H1 (cell line): ENCODE results near the gene SCO2. TPM values are rescaled to one million over a fixed set of nuclear protein-coding genes. Genes with fewer than 3 reads are reported as not detected.
"Not testable (repeated sequence)": the region's sequence is repeated elsewhere in the genome, so short reads cannot be mapped to it uniquely, and the experiment has no call there.

Experiments
- CTCF ChIA-PET: fragments of 300-600 bp; sonication (Branson Sonifier 250); formaldehyde crosslinking; loops from one replicate; lab custom pipeline; 2021; ENCODE audit not compliant: partially characterized antibody; lab: Charles Lee
- POLR2A ChIA-PET: fragments of 300-600 bp; sonication (Branson Sonifier 250); formaldehyde crosslinking; loops from one replicate; lab custom pipeline; 2021; ENCODE audit warnings: inconsistent platforms; ENCODE audit not compliant: partially characterized antibody; lab: Charles Lee
- DNase-seq, 2 experiments: peaks; one replicate each; pipeline versions ENCODE4 v3.0.0 to v3.0.0-alpha.2; 2010 to 2022; ENCODE audit warnings: low spot score in 2 of 2, low read depth in 1 of 2, mixed read lengths in 1 of 2
- FAIRE-seq: peaks from 2 replicates; lab custom pipeline; 2011; peaks lifted over from hg19 to GRCh38; lab: Jason Lieb, UNC
- H2AFZ ChIP-seq: 2 replicates; pipeline ENCODE4 v1.8.1; 2012; ENCODE audit warnings: low read length, inconsistent platforms
- H2AK5ac ChIP-seq: 2 replicates; pipeline ENCODE4 v1.6.1; 2013; ENCODE audit warnings: low read depth, low read length
- H2BK120ac ChIP-seq: replicated peaks from 2 replicates; pipeline ENCODE3; 2013; ENCODE audit warnings: low read depth, low read length, inconsistent platforms
- H2BK12ac ChIP-seq: 2 replicates; pipeline ENCODE4 v1.6.1; 2013; ENCODE audit warnings: low read depth, low read length
- H2BK15ac ChIP-seq: 2 replicates; pipeline ENCODE4 v1.6.1; 2013; ENCODE audit warnings: low read length
- H2BK20ac ChIP-seq: 2 replicates; pipeline ENCODE4 v1.6.1; 2013; ENCODE audit warnings: low read length
- H2BK5ac ChIP-seq: 2 replicates; pipeline ENCODE4 v1.6.1; 2013; ENCODE audit warnings: low read depth, low read length
- H3K14ac ChIP-seq: 2 replicates; pipeline ENCODE4 v1.6.1; 2013; ENCODE audit warnings: inconsistent platforms; ENCODE audit not compliant: insufficient read length
- H3K18ac ChIP-seq: 2 replicates; pipeline ENCODE4 v1.6.1; 2013; ENCODE audit warnings: low read length; ENCODE audit errors: extremely low read depth
- H3K23ac ChIP-seq: 2 replicates; pipeline ENCODE4 v1.6.1; 2013; ENCODE audit warnings: inconsistent platforms; ENCODE audit not compliant: insufficient read length
- H3K23me2 ChIP-seq: 2 replicates; pipeline ENCODE4 v1.6.1; 2013; ENCODE audit warnings: low read depth, low read length
- H3K27ac ChIP-seq: 2 replicates; pipeline ENCODE4 v1.6.1; 2011; ENCODE audit warnings: low read depth, low read length, inconsistent platforms
- H3K27me3 ChIP-seq, 4 experiments: replicated peaks in 1 of 4; 1 replicate in 1 of 4; 2 replicates in 3 of 4; pipeline versions ENCODE4 v1.6.1 to v1.8.1; 2011 to 2013; ENCODE audit warnings: low read length in 3 of 4, mild to moderate bottlenecking in 3 of 4, inconsistent platforms in 2 of 4, mixed read lengths in 2 of 4, moderate library complexity in 1 of 4; ENCODE audit not compliant: control insufficient read depth in 3 of 4, insufficient read depth in 3 of 4; ENCODE audit errors: extremely low read depth in 1 of 4
- H3K36me3 ChIP-seq, 4 experiments: 2 replicates each; pipeline versions ENCODE4 v1.6.1 to v1.8.1; 2011 to 2013; ENCODE audit warnings: mild to moderate bottlenecking in 4 of 4, low read length in 3 of 4, moderate library complexity in 2 of 4, control low read depth in 1 of 4, inconsistent platforms in 1 of 4; ENCODE audit not compliant: insufficient read depth in 4 of 4, control insufficient read depth in 2 of 4
- H3K4ac ChIP-seq: replicated peaks from 2 replicates; pipeline ENCODE3; 2013; ENCODE audit warnings: low read length, low read depth, mixed read lengths, inconsistent platforms; ENCODE audit not compliant: insufficient read length
- H3K4me1 ChIP-seq, 4 experiments: replicated peaks in 1 of 4; 1 replicate in 1 of 4; 2 replicates in 3 of 4; pipeline versions ENCODE4 v1.6.1 to v1.8.1; 2011 to 2013; ENCODE audit warnings: low read length in 3 of 4, inconsistent platforms in 2 of 4, mixed read lengths in 1 of 4; ENCODE audit not compliant: insufficient read depth in 4 of 4, control insufficient read depth in 3 of 4
- H3K4me2 ChIP-seq, 2 experiments: 2 replicates each; pipeline versions ENCODE4 v1.6.1 to v1.8.1; 2011 to 2013; ENCODE audit warnings: low read depth in 2 of 2, low read length in 2 of 2, control low read depth in 1 of 2, inconsistent platforms in 1 of 2, mild to moderate bottlenecking in 1 of 2; ENCODE audit not compliant: insufficient read depth in 1 of 2
- H3K4me3 ChIP-seq, 4 experiments: fragments of 200-600, 300-600 bp in 1 of 4; sonication (generic), shearing (Covaris generic), sonication (Bioruptor Twin) in 1 of 4; 2 replicates each; pipeline versions ENCODE4 v1.5.1 to v1.8.1; 2011 to 2016; ENCODE audit warnings: low read length in 4 of 4, low read depth in 3 of 4, control low read depth in 2 of 4, inconsistent platforms in 2 of 4, mild to moderate bottlenecking in 2 of 4, mixed read lengths in 1 of 4, moderate library complexity in 1 of 4; ENCODE audit not compliant: insufficient read depth in 2 of 4; ENCODE audit errors: extremely low read depth in 1 of 4
- H3K56ac ChIP-seq: replicated peaks from 2 replicates; pipeline ENCODE3; 2013; ENCODE audit warnings: low read depth, mild to moderate bottlenecking, mixed read lengths, low read length, inconsistent platforms; ENCODE audit not compliant: insufficient read length
- H3K79me1 ChIP-seq: 2 replicates; pipeline ENCODE4 v1.6.1; 2013; ENCODE audit warnings: low read depth, low read length, control low read depth
- H3K79me2 ChIP-seq, 2 experiments: 2 replicates each; pipeline versions ENCODE4 v1.6.1 to v1.8.1; 2012 to 2013; ENCODE audit warnings: low read length in 2 of 2, mild to moderate bottlenecking in 2 of 2, inconsistent platforms in 1 of 2; ENCODE audit not compliant: insufficient read depth in 2 of 2, control insufficient read depth in 1 of 2
- H3K9ac ChIP-seq, 4 experiments: replicated peaks in 1 of 4; 1 replicate in 1 of 4; 2 replicates in 3 of 4; pipeline versions ENCODE4 v1.6.1 to v1.8.1; 2011 to 2013; ENCODE audit warnings: low read depth in 3 of 4, low read length in 3 of 4, control low read depth in 2 of 4, mild to moderate bottlenecking in 2 of 4, moderate library complexity in 2 of 4, inconsistent platforms in 1 of 4; ENCODE audit errors: extremely low read depth in 1 of 4
- H3K9me3 ChIP-seq, 2 experiments: 2 replicates each; pipeline versions ENCODE4 v1.6.1 to v1.8.1; 2012 to 2013; ENCODE audit warnings: mild to moderate bottlenecking in 2 of 2, moderate library complexity in 2 of 2, control low read depth in 1 of 2, inconsistent platforms in 1 of 2, low read depth in 1 of 2, low read length in 1 of 2, mixed read lengths in 1 of 2; ENCODE audit not compliant: insufficient read depth in 2 of 2
- H4K20me1 ChIP-seq, 2 experiments: replicated peaks in 1 of 2; 2 replicates each; pipeline versions ENCODE3 to v1.8.1; 2011 to 2013; ENCODE audit warnings: inconsistent platforms in 2 of 2, low read length in 2 of 2, mild to moderate bottlenecking in 1 of 2; ENCODE audit not compliant: insufficient read depth in 2 of 2, control insufficient read depth in 1 of 2
- H4K5ac ChIP-seq: 2 replicates; pipeline ENCODE4 v1.6.1; 2013; ENCODE audit warnings: low read length, low read depth, mixed read lengths, inconsistent platforms; ENCODE audit not compliant: insufficient read length
- H4K8ac ChIP-seq: 2 replicates; pipeline ENCODE4 v1.8.0; 2013; ENCODE audit warnings: mild to moderate bottlenecking, moderate library complexity, low read length, inconsistent platforms; ENCODE audit not compliant: insufficient read depth; ENCODE audit errors: extremely low read depth
- H4K91ac ChIP-seq: replicated peaks from 2 replicates; pipeline ENCODE3; 2013; ENCODE audit warnings: low read length, mixed read lengths, inconsistent platforms; ENCODE audit not compliant: insufficient read length
- JUND ChIP-seq: IDR thresholded peaks from 2 replicates; pipeline ENCODE4 v1.6.1; 2011; ENCODE audit warnings: mild to moderate bottlenecking, improper control_type of control experiment, low read length
- TEAD4 ChIP-seq: IDR thresholded peaks from 2 replicates; pipeline ENCODE4 v1.6.1; 2012; ENCODE audit warnings: low read depth, low read length, inconsistent platforms, mixed read lengths
- WGBS, 2 experiments: shearing (Covaris generic) in 1 of 2; methylation state at CpG; one replicate each; pipeline versions ENCODE4 v1.1.6 to v1.1.7; 2013 to 2015; ENCODE audit warnings: low lambda C conversion rate in 2 of 2, mixed read lengths in 2 of 2, inconsistent platforms in 1 of 2, low coverage in 1 of 2, missing lambda C conversion rate in 1 of 2; ENCODE audit not compliant: insufficient replicate concordance in 2 of 2, insufficient coverage in 1 of 2, insufficient read length in 1 of 2; ENCODE audit errors: extremely low coverage in 1 of 2, missing lambda C conversion rate in 1 of 2; 5-methylcytosine and 5-hydroxymethylcytosine counted together
- polyA plus RNA-seq, 7 experiments: library from polyadenylated mRNA; depleted of rRNA in 3 of 7; stranded (reverse) in 5 of 7; unstranded in 2 of 7; fragments of >200 nt in 5 of 7; fragments of 200-250 nt in 2 of 7; gene quantifications; 1 replicate in 5 of 7; 2 replicates in 1 of 7; 4 replicates in 1 of 7; pipeline versions ENCODE4 v1.2.1 to v1.2.3, GENCODE V29; 2011 to 2013; ENCODE audit warnings: missing spikeins in 2 of 7, mixed read lengths in 2 of 7
- total RNA-seq: library from RNA; stranded (reverse); fragmentation: NEBNext Ultra II Directional; extraction: Animal tissue kit (Norgen Biotek cat#: 25700); gene quantifications from 2 replicates; pipeline ENCODE4 v1.2.1, GENCODE V29; 2021

The SCO2 gene
- total and polyA plus RNA-seq, 2 of the 8 experiments (the other 6 are each of a cell fraction or from before 2014, with no cell fraction given), result 2.0 TPM; not detected in 1

DNA sequence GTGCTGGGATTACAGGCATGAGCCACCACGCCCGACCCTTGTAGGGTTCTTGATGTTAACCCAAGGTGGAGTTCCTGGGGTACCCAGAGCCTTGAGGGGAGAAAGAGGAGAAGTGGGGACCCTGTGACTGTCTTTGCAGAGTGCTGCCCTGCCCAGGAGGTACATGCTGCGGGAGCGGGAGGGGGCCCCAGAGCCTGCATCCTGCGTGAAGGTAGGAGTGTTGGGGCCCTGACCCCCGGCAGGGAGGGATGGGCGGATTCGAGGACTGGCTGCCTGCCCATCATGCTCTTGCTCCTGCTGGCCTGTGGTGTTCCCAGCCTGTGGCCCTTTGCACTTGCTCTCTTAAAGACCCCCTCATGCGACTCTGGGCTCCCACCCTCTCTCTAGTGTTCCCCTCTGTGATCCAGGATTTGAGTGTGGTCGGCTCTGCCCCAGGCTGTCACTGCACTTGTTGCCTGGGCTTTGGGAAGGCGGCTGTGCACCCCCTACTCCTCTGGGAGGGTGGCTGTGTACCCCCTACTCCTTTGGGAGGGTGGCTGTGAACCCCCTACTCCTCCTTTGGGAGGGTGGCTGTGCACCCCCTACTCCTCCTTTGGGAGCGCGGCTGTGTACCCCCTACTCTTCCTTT is 4.5 kb downstream of the SCO2 start (continued):
- TF ChIP-seq TEAD4 (no peak), JUND (no peak)

DNA sequence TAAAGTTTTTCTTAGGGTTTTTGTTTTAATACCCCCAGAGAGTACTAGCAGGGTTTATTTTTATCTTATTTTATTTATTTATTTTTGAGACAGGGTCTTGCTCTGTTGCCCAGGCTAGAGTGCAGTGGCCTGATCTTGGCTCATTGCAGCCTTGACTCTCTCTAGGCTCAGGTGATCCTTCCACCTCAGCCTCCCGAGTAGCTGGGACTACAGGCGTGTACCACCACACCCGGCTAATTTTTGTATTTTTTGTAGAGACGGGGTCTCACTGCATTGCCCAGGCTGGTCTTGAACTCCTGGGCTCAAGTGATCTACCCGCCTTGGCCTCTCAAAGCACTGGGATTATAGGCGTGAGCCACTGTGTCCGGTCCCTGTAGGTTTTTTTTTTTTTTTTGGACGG is 5.2 kb downstream of the SCO2 start:
- H4K5ac ChIP-seq, H3K4me2 ChIP-seq, H3K23me2 ChIP-seq, H3K9me3 ChIP-seq, H3K79me1 ChIP-seq, H3K4ac ChIP-seq, H3K79me2 ChIP-seq, H2BK20ac ChIP-seq, H3K27me3 ChIP-seq, FAIRE-seq, H2BK15ac ChIP-seq, H4K91ac ChIP-seq, H2BK5ac ChIP-seq, H3K27ac ChIP-seq, H2BK12ac ChIP-seq, CTCF ChIA-PET, H2AK5ac ChIP-seq, H3K23ac ChIP-seq, H3K14ac ChIP-seq, H2BK120ac ChIP-seq, POLR2A ChIA-PET, H3K4me3 ChIP-seq, H3K4me1 ChIP-seq, H4K8ac ChIP-seq, H2AFZ ChIP-seq, DNase-seq, H3K56ac ChIP-seq, H3K9ac ChIP-seq, H3K18ac ChIP-seq: not testable (repeated sequence)
- Histone ChIP-seq H3K36me3 (peaks cover 4 to 25% (median 19%) of the 10 kb centered on the region in 4 experiments; a peak in 7 of 8 replicates), H4K20me1 (peaks cover 6 to 20% of the 10 kb centered on the region in 2 experiments)
- WGBS, 2 experiments, result 88% methylated on average over 7 of the region's 8 CpGs; no CpG with 5 or more reads in 1 of the 2 experiments
